ENCODE measurements around the gene PRDX5. TPM values are rescaled to one million over a fixed set of nuclear protein-coding genes. Genes with fewer than 3 reads are reported as not detected.

PRDX5 gene
- total and polyA plus RNA-seq, 9 of the 15 experiments (the other 6 are each of a cell fraction or from before 2014, with no cell fraction given), result 40.8 to 327 (median 204) TPM

- TF ChIP-seq ZNF318 (IDR thresholded peaks at IDR 0.05; ENCODE audit: borderline replicate concordance in 1 of 2, low read depth in 1 of 2) (no peak; a peak in 1 of 4 replicates), TSC22D4 (tag; IDR thresholded peaks at IDR 0.05) (no peak), MEIS2 (IDR thresholded peaks at IDR 0.05; ENCODE audit: partially characterized antibody) (peak; percentile 2), ZNF354B (CRISPR knock-in tag; IDR thresholded peaks at IDR 0.05) (no peak), U2AF1 (optimal IDR thresholded peaks at IDR 0.05; ENCODE audit: low read depth, low read length) (no peak), POLR2AphosphoS5 (IDR thresholded peaks at IDR 0.05; ENCODE audit: control insufficient read depth, insufficient read depth, low read depth, low read length) (peak; percentile 26; the same call in 1 of the 2 replicates), TCF15 (CRISPR knock-in tag; IDR thresholded peaks at IDR 0.05) (no peak), ETS1 (conservative IDR thresholded peaks at IDR 0.05; ENCODE audit: control insufficient read depth, low read depth, low read length) (no peak), GABPB1 (CRISPR knock-in tag; IDR thresholded peaks at IDR 0.05) (peak; percentile 51; the same call in 1 of the 2 replicates), RAD51 (IDR thresholded peaks at IDR 0.05; ENCODE audit: borderline replicate concordance, low read depth) (0 out of 2 replicates have a peak, but pooled peaks have one; percentile 6), ZSCAN29 (IDR thresholded peaks at IDR 0.05) (no peak), FOXJ2 (tag; IDR thresholded peaks at IDR 0.05) (no peak; the same call in 1 of the 2 replicates), MCM7 (IDR thresholded peaks at IDR 0.05) (no peak), ZNF639 (CRISPR knock-in tag; conservative IDR thresholded peaks at IDR 0.05 in 1 of 2, IDR thresholded peaks at IDR 0.05 in 1 of 2) (peak in 1 of 2 experiments; percentile 64; a peak in 1 of 4 replicates)
Measured at GRCh38 chr11:64268893-64269539, 48.9 kb upstream of the PRDX5 start (continued).
